HepG2 (cell line): ENCODE data around the gene CCDC17. TPM values are rescaled to one million over a fixed set of nuclear protein-coding genes. Genes with fewer than 3 reads are reported as not detected.

Source experiments
- AGO2 ChIP-seq: fragments of 200-400 bp; formaldehyde crosslinking; optimal IDR thresholded peaks from 2 replicates; pipeline ENCODE3; 2017; ENCODE audit warnings: mild to moderate bottlenecking, low read depth, low read length, moderate library complexity
- ARNT ChIP-seq: fragments of 450-650 bp; IDR thresholded peaks from 2 replicates; pipeline ENCODE4 v1.6.1; 2017
- CHD4 ChIP-seq: fragments of 200-600 bp; sonication (generic); IDR thresholded peaks from 2 replicates; pipeline ENCODE4 v1.7.0; 2017; ENCODE audit warnings: mild to moderate bottlenecking, low read length, borderline replicate concordance
- DMAP1 ChIP-seq: IDR thresholded peaks from 2 replicates; pipeline ENCODE4 v1.6.1; 2016
- GPN1 ChIP-seq: sonication (generic); formaldehyde crosslinking; IDR thresholded peaks from 2 replicates; pipeline ENCODE4 v1.5.1; 2020; ENCODE audit warnings: missing genetic modification reagents, borderline replicate concordance
- GTF2F1 ChIP-seq: fragments of 150-350 bp; IDR thresholded peaks from 2 replicates; pipeline ENCODE4 v1.6.1; 2014; ENCODE audit warnings: low read length
- HNF4A ChIP-seq: sonication (generic); formaldehyde crosslinking; IDR thresholded peaks from 2 replicates; pipeline ENCODE4 v1.4.0; 2020; ENCODE audit warnings: missing genetic modification reagents
- MEF2D ChIP-seq: sonication (generic); formaldehyde crosslinking; IDR thresholded peaks from 2 replicates; pipeline ENCODE4 v1.5.1; 2020; ENCODE audit warnings: mild to moderate bottlenecking, missing genetic modification reagents
- NFIB ChIP-seq: sonication (generic); formaldehyde crosslinking; IDR thresholded peaks from 2 replicates; pipeline ENCODE4 v1.9.0; 2021; ENCODE audit warnings: missing genetic modification reagents, mild to moderate bottlenecking, borderline replicate concordance
- PHF21A ChIP-seq: sonication (generic); formaldehyde crosslinking; IDR thresholded peaks from 2 replicates; pipeline ENCODE4 v1.5.0; 2020; ENCODE audit warnings: mild to moderate bottlenecking, missing genetic modification reagents
- PITX1 ChIP-seq: sonication (generic); formaldehyde crosslinking; IDR thresholded peaks from 2 replicates; pipeline ENCODE4 v1.5.1; 2020; ENCODE audit warnings: mild to moderate bottlenecking, missing genetic modification reagents
- POGZ ChIP-seq: sonication (generic); formaldehyde crosslinking; IDR thresholded peaks from 2 replicates; pipeline ENCODE4 v1.4.0; 2020; ENCODE audit warnings: mild to moderate bottlenecking, missing genetic modification reagents
- RFX5 ChIP-seq: IDR thresholded peaks from 2 replicates; pipeline ENCODE4 v1.6.1; 2011; ENCODE audit warnings: low read depth, low read length, improper control_type of control experiment
- SNAI1 ChIP-seq: sonication (generic); formaldehyde crosslinking; IDR thresholded peaks from 2 replicates; pipeline ENCODE4 v1.5.0; 2020; ENCODE audit warnings: mild to moderate bottlenecking, missing genetic modification reagents, borderline replicate concordance
- SRSF1 ChIP-seq: fragments of 200-400 bp; formaldehyde crosslinking; optimal IDR thresholded peaks from 2 replicates; pipeline ENCODE3; 2017; ENCODE audit warnings: mild to moderate bottlenecking, low read depth, low read length, moderate library complexity
- TOE1 ChIP-seq: sonication (generic); formaldehyde crosslinking; IDR thresholded peaks from 2 replicates; pipeline ENCODE4 v1.4.0; 2020; ENCODE audit warnings: mild to moderate bottlenecking, missing genetic modification reagents
- ZNF225 ChIP-seq: sonication (generic); formaldehyde crosslinking; IDR thresholded peaks from 2 replicates; pipeline ENCODE4 v1.4.0; 2020; ENCODE audit warnings: mild to moderate bottlenecking, missing genetic modification reagents
- ZNF256 ChIP-seq: sonication (generic); formaldehyde crosslinking; conservative IDR thresholded peaks from 2 replicates; pipeline ENCODE4 v1.4.0; 2020; ENCODE audit warnings: missing genetic modification reagents
- ZNF33B ChIP-seq: sonication (generic); formaldehyde crosslinking; IDR thresholded peaks from 2 replicates; pipeline ENCODE4 v1.5.1; 2020; ENCODE audit warnings: mild to moderate bottlenecking, missing genetic modification reagents
- ZNF564 ChIP-seq: sonication (generic); formaldehyde crosslinking; IDR thresholded peaks from 2 replicates; pipeline ENCODE4 v1.8.1; 2023; ENCODE audit warnings: mild to moderate bottlenecking, missing genetic modification reagents
- ZNF570 ChIP-seq: sonication (generic); formaldehyde crosslinking; IDR thresholded peaks from 2 replicates; pipeline ENCODE4 v1.4.0; 2020; ENCODE audit warnings: mild to moderate bottlenecking, missing genetic modification reagents, borderline replicate concordance
- ZNF747 ChIP-seq: sonication (generic); formaldehyde crosslinking; IDR thresholded peaks from 2 replicates; pipeline ENCODE4 v1.8.1; 2023; ENCODE audit warnings: missing genetic modification reagents, mild to moderate bottlenecking, borderline replicate concordance
- ZNF776 ChIP-seq: sonication (generic); formaldehyde crosslinking; IDR thresholded peaks from 2 replicates; pipeline ENCODE4 v1.4.0; 2020; ENCODE audit warnings: mild to moderate bottlenecking, missing genetic modification reagents
- ZNF782 ChIP-seq: sonication (generic); formaldehyde crosslinking; IDR thresholded peaks from 2 replicates; pipeline ENCODE4 v1.4.0; 2020; ENCODE audit warnings: missing genetic modification reagents, mild to moderate bottlenecking, borderline replicate concordance
- polyA plus RNA-seq, 8 experiments: library from polyadenylated mRNA; depleted of rRNA in 3 of 8; stranded (reverse) in 7 of 8; unstranded in 1 of 8; fragments of >200 nt; fragmentation: Illumina TruSeq in 4 of 8; extraction: Trizol in 4 of 8; gene quantifications; 2 replicates each; pipeline versions ENCODE4 v1.2.1 to v1.2.3, GENCODE V29; 2011 to 2016; ENCODE audit warnings: low read depth in 4 of 8, missing spikeins in 1 of 8, mixed read lengths in 1 of 8; ENCODE audit not compliant: insufficient read depth in 1 of 8
- total RNA-seq, 5 experiments: library from RNA; depleted of rRNA; stranded (reverse); fragments of >200 nt; fragmentation: Illumina TruSeq; extraction: Trizol; gene quantifications; 2 replicates each; pipeline ENCODE4 v1.2.3, GENCODE V29; 2016; ENCODE audit warnings: low read depth in 1 of 5
- TF ChIP-seq, protein P1 (sequence below): sonication (generic); formaldehyde crosslinking; IDR thresholded peaks from 2 replicates; pipeline ENCODE4 v1.9.0; 2021; ENCODE audit warnings: missing genetic modification reagents, mild to moderate bottlenecking, borderline replicate concordance
- TF ChIP-seq, protein P2 (sequence below): IDR thresholded peaks from 2 replicates; pipeline ENCODE4 v1.6.1; 2016; ENCODE audit warnings: mild to moderate bottlenecking
- TF ChIP-seq, protein P3 (sequence below): sonication (generic); formaldehyde crosslinking; IDR thresholded peaks from 2 replicates; pipeline ENCODE4 v1.4.0; 2020; ENCODE audit warnings: mild to moderate bottlenecking, missing genetic modification reagents
- TF ChIP-seq, protein P4 (sequence below): IDR thresholded peaks from 2 replicates; pipeline ENCODE4 v1.6.1; 2016; ENCODE audit warnings: missing compliant biosample characterization, missing genetic modification reagents, borderline replicate concordance

Gene CCDC17
- total and polyA plus RNA-seq, 2 of the 13 experiments (the other 11 are each of a cell fraction or from before 2014, with no cell fraction given) = 1.5 to 3.3 TPM

DNA sequence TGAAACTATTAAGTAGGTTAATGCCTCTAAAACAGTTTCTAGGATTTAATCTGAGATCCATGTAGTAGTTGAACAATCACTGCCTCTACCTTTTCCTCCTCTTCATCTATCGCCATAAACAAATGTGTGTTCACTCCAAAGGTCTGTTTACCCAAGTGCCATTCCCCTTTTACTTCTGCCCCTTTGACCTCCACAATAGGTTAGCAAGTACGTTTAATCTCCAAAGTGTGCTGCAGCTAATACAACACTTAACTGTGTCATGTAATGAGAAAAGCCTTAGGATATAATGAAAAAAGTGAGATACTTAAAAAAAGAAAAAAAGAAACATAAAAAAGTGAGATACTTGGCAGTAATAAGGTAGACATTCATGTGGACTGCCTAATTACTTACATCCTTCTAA, 34.3 kb upstream of the CCDC17 start (continued):
- TF ChIP-seq SNAI1 = no peak
- TF ChIP-seq RFX5 = no peak
- no peak for TF ChIP-seq GPN1 (CRISPR knock-in tag)
- TF ChIP-seq SRSF1 = no peak
- TF ChIP-seq, protein P1, sequence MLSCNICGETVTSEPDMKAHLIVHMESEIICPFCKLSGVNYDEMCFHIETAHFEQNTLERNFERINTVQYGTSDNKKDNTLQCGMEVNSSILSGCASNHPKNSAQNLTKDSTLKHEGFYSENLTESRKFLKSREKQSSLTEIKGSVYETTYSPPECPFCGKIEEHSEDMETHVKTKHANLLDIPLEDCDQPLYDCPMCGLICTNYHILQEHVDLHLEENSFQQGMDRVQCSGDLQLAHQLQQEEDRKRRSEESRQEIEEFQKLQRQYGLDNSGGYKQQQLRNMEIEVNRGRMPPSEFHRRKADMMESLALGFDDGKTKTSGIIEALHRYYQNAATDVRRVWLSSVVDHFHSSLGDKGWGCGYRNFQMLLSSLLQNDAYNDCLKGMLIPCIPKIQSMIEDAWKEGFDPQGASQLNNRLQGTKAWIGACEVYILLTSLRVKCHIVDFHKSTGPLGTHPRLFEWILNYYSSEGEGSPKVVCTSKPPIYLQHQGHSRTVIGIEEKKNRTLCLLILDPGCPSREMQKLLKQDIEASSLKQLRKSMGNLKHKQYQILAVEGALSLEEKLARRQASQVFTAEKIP (CRISPR knock-in tag) = no peak
- TF ChIP-seq, protein P2, sequence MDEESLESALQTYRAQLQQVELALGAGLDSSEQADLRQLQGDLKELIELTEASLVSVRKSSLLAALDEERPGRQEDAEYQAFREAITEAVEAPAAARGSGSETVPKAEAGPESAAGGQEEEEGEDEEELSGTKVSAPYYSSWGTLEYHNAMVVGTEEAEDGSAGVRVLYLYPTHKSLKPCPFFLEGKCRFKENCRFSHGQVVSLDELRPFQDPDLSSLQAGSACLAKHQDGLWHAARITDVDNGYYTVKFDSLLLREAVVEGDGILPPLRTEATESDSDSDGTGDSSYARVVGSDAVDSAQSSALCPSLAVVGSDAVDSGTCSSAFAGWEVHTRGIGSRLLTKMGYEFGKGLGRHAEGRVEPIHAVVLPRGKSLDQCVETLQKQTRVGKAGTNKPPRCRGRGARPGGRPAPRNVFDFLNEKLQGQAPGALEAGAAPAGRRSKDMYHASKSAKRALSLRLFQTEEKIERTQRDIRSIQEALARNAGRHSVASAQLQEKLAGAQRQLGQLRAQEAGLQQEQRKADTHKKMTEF (CRISPR knock-in tag) = peak; percentile 72
- TF ChIP-seq GTF2F1 = no peak
- TF ChIP-seq ZNF256 (CRISPR knock-in tag) = no peak
- TF ChIP-seq CHD4 = no peak
- no peak for TF ChIP-seq ARNT
- no peak for TF ChIP-seq TOE1 (CRISPR knock-in tag)
- 0 out of 2 replicates have a peak, but pooled peaks have one; percentile 39 for TF ChIP-seq POGZ
- no peak for TF ChIP-seq DMAP1 (CRISPR knock-in tag)
- peak; percentile 89 for TF ChIP-seq PITX1 (CRISPR knock-in tag)
- TF ChIP-seq HNF4A (CRISPR knock-in tag) = peak; percentile 93
- TF ChIP-seq MEF2D (CRISPR knock-in tag) = no peak
- TF ChIP-seq NFIB (CRISPR knock-in tag) = no peak
- no peak for TF ChIP-seq ZNF782 (CRISPR knock-in tag)
- no peak for TF ChIP-seq ZNF564 (CRISPR knock-in tag)
- TF ChIP-seq ZNF570 = no peak
- no peak for TF ChIP-seq ZNF225 (CRISPR knock-in tag)
- TF ChIP-seq, protein P3, sequence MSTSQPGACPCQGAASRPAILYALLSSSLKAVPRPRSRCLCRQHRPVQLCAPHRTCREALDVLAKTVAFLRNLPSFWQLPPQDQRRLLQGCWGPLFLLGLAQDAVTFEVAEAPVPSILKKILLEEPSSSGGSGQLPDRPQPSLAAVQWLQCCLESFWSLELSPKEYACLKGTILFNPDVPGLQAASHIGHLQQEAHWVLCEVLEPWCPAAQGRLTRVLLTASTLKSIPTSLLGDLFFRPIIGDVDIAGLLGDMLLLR (CRISPR knock-in tag) = no peak
- no peak for TF ChIP-seq ZNF776
- TF ChIP-seq, protein P4, sequence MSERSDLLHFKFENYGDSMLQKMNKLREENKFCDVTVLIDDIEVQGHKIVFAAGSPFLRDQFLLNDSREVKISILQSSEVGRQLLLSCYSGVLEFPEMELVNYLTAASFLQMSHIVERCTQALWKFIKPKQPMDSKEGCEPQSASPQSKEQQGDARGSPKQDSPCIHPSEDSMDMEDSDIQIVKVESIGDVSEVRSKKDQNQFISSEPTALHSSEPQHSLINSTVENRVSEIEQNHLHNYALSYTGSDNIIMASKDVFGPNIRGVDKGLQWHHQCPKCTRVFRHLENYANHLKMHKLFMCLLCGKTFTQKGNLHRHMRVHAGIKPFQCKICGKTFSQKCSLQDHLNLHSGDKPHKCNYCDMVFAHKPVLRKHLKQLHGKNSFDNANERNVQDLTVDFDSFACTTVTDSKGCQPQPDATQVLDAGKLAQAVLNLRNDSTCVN (CRISPR knock-in tag) = no peak
- TF ChIP-seq ZNF747 (CRISPR knock-in tag) = no peak
- peak; percentile 47; the same call in 1 of the 2 replicates for TF ChIP-seq PHF21A (CRISPR knock-in tag)
- TF ChIP-seq ZNF33B = no peak
- no peak for TF ChIP-seq AGO2
